ENCODE results near the gene ERC2.
"Not testable (repeated sequence)": the region's sequence is repeated elsewhere in the genome, so short reads cannot be mapped to it uniquely, and the experiment has no call there.

The ERC2 gene

GRCh38 chr3:55519019-55519418 is 949.2 kb downstream of the ERC2 start:
- DNase-seq (ENCODE audit: low spot score): no peak

GRCh38 chr3:55518451-55518850 is 949.8 kb downstream of the ERC2 start:
- no peak for DNase-seq (ENCODE audit: low spot score)

- DNase-seq (ENCODE audit: low spot score): no peak
Measured at GRCh38 chr3:55516392-55517030, 951.8 kb downstream of the ERC2 start.

GRCh38 chr3:55515550-55516246 is 952.6 kb downstream of the ERC2 start:
- no peak for DNase-seq (ENCODE audit: low spot score)

- no peak for DNase-seq (ENCODE audit: low spot score)
Measured at GRCh38 chr3:55514962-55515361, 953.3 kb downstream of the ERC2 start.

GRCh38 chr3:55512571-55513343 is 955.5 kb downstream of the ERC2 start:
- no peak for DNase-seq (ENCODE audit: low spot score)

GRCh38 chr3:55511895-55512570 is 956.2 kb downstream of the ERC2 start:
- no peak for DNase-seq (ENCODE audit: low spot score)

GRCh38 chr3:55508335-55508734 is 959.9 kb downstream of the ERC2 start:
- no peak for DNase-seq (ENCODE audit: low spot score)

GRCh38 chr3:55507808-55508207 is 960.5 kb downstream of the ERC2 start:
- no peak for DNase-seq (ENCODE audit: low spot score)

- no peak for DNase-seq (ENCODE audit: low spot score)
Measured at GRCh38 chr3:55505776-55506175, 962.5 kb downstream of the ERC2 start.

- not testable (repeated sequence) for DNase-seq (ENCODE audit: low spot score)
Measured at GRCh38 chr3:55505102-55505501, 963.2 kb downstream of the ERC2 start.

- DNase-seq (ENCODE audit: low spot score): no peak
Measured at GRCh38 chr3:55501905-55502304, 966.4 kb downstream of the ERC2 start.

GRCh38 chr3:55500555-55501330 is 967.5 kb downstream of the ERC2 start:
- DNase-seq (ENCODE audit: low spot score): no peak

GRCh38 chr3:55498520-55498919 is 969.7 kb downstream of the ERC2 start:
- DNase-seq (ENCODE audit: low spot score): no peak

- DNase-seq (ENCODE audit: low spot score): no peak
Measured at GRCh38 chr3:55497250-55497649, 971.0 kb downstream of the ERC2 start.

GRCh38 chr3:55494976-55495375 is 973.3 kb downstream of the ERC2 start:
- DNase-seq (ENCODE audit: low spot score): no peak

- no peak for DNase-seq (ENCODE audit: low spot score)
Measured at GRCh38 chr3:55492976-55493375, 975.3 kb downstream of the ERC2 start.

- DNase-seq (ENCODE audit: low spot score): no peak
Measured at GRCh38 chr3:55491296-55491816, 976.9 kb downstream of the ERC2 start.

GRCh38 chr3:55490276-55490913 is 977.9 kb downstream of the ERC2 start:
- DNase-seq (ENCODE audit: low spot score): no peak

- no peak for DNase-seq (ENCODE audit: low spot score)
Measured at GRCh38 chr3:55489798-55490132, 978.5 kb downstream of the ERC2 start.

GRCh38 chr3:55488398-55489055 is 979.7 kb downstream of the ERC2 start:
- DNase-seq (ENCODE audit: low spot score): no peak

Measured in HuH-7 (cell line).